ENCODE results near the gene OR1J1. TPM values are rescaled to one million over a fixed set of nuclear protein-coding genes. Genes with fewer than 3 reads are reported as not detected.

OR1J1 gene
- total RNA-seq, 1 donor from 2014 or later = not detected

GRCh38 chr9:122446819-122447484 is 30.8 kb downstream of the OR1J1 start:
- H3K36me3 Mint-ChIP-seq (ENCODE audit: low read depth) = no peaks in the 10 kb centered on the region
- H3K4me1 Mint-ChIP-seq (ENCODE audit: low read depth) = peaks cover 28% of the 10 kb centered on the region
- H3K27me3 Mint-ChIP-seq (ENCODE audit: low read depth) = peaks cover 5% of the 10 kb centered on the region
- no peak overlapping the region for H3K27ac Mint-ChIP-seq (ENCODE audit: unreplicated experiment)
- H3K9me3 Mint-ChIP-seq (ENCODE audit: low read depth) = peaks cover 12% of the 10 kb centered on the region
- no peak overlapping the region for H3K4me3 Mint-ChIP-seq (ENCODE audit: unreplicated experiment)
- DNase-seq (ENCODE audit: low spot score) = no peak
- no peak for TF ChIP-seq CTCF (IDR thresholded peaks at IDR 0.05)

GRCh38 chr9:122445155-122445749 is 32.5 kb downstream of the OR1J1 start:
- peaks cover 28% of the 10 kb centered on the region for H3K4me1 Mint-ChIP-seq (ENCODE audit: low read depth)
- no peak overlapping the region for H3K4me3 Mint-ChIP-seq (ENCODE audit: unreplicated experiment)
- TF ChIP-seq CTCF (IDR thresholded peaks at IDR 0.05) = peak; percentile 45
- H3K36me3 Mint-ChIP-seq (ENCODE audit: low read depth) = no peaks in the 10 kb centered on the region
- H3K9me3 Mint-ChIP-seq (ENCODE audit: low read depth) = peaks cover 12% of the 10 kb centered on the region
- H3K27me3 Mint-ChIP-seq (ENCODE audit: low read depth) = peaks cover 12% of the 10 kb centered on the region
- H3K27ac Mint-ChIP-seq (ENCODE audit: unreplicated experiment) = peak overlapping the region; percentile 55
- DNase-seq (ENCODE audit: low spot score) = no peak

GRCh38 chr9:122444041-122444733 is 33.5 kb downstream of the OR1J1 start:
- no peak overlapping the region for H3K4me3 Mint-ChIP-seq (ENCODE audit: unreplicated experiment)
- H3K27ac Mint-ChIP-seq (ENCODE audit: unreplicated experiment) = peak overlapping the region; percentile 33
- DNase-seq (ENCODE audit: low spot score) = no peak
- peaks cover 14% of the 10 kb centered on the region for H3K27me3 Mint-ChIP-seq (ENCODE audit: low read depth)
- no peak for TF ChIP-seq CTCF (IDR thresholded peaks at IDR 0.05)
- H3K36me3 Mint-ChIP-seq (ENCODE audit: low read depth) = no peaks in the 10 kb centered on the region
- H3K4me1 Mint-ChIP-seq (ENCODE audit: low read depth) = peaks cover 28% of the 10 kb centered on the region
- H3K9me3 Mint-ChIP-seq (ENCODE audit: low read depth) = peaks cover 12% of the 10 kb centered on the region

- H3K27me3 Mint-ChIP-seq (ENCODE audit: low read depth) = peaks cover 19% of the 10 kb centered on the region
These were observed 35.2 kb downstream of the OR1J1 start for GRCh38 chr9:122442568-122442967.

More at GRCh38 chr9:122442568-122442967, 35.2 kb downstream of the OR1J1 start:
- Mint-ChIP-seq H3K4me3 (ENCODE audit: unreplicated experiment) (no peak overlapping the region), H3K4me1 (ENCODE audit: low read depth) (peaks cover 28% of the 10 kb centered on the region), H3K9me3 (ENCODE audit: low read depth) (peaks cover 11% of the 10 kb centered on the region), H3K27ac (ENCODE audit: unreplicated experiment) (no peak overlapping the region), H3K36me3 (ENCODE audit: low read depth) (no peaks in the 10 kb centered on the region)
- DNase-seq (ENCODE audit: low spot score) = no peak
- TF ChIP-seq CTCF (IDR thresholded peaks at IDR 0.05) = no peak

Other genes starting within 250 kb of the OR1J1 start
- gene LHX6, start 249.0 kb downstream of the OR1J1 start, total RNA-seq = not detected in 3 replicates
- gene RBM18, start 213.1 kb downstream of the OR1J1 start, total RNA-seq = 18.7 to 20.2 TPM (median 18.8 TPM) in 3 replicates
- gene MRRF, start 213.0 kb downstream of the OR1J1 start, total RNA-seq = 18.3 to 25.4 TPM (median 21.7 TPM) in 3 replicates
- 0.59 to 2.7 TPM (median 0.97 TPM) in 3 replicates for gene PTGS1, start 106.9 kb downstream of the OR1J1 start, total RNA-seq
- not detected in 3 replicates for gene OR1J2, start 32.9 kb upstream of the OR1J1 start, total RNA-seq
- gene OR1J4, start 41.2 kb upstream of the OR1J1 start, total RNA-seq = not detected in 3 replicates
- gene OR1N1, start 49.4 kb upstream of the OR1J1 start, total RNA-seq = not detected in 3 replicates
- not detected in 3 replicates for gene OR1N2, start 75.2 kb upstream of the OR1J1 start, total RNA-seq
- gene OR1L8, start 105.5 kb upstream of the OR1J1 start, total RNA-seq = not detected in 3 replicates
- not detected in 3 replicates for gene OR1Q1, start 136.8 kb upstream of the OR1J1 start, total RNA-seq
- gene OR1B1, start 179.7 kb upstream of the OR1J1 start, total RNA-seq = not detected in 3 replicates
- gene OR1L1, start 183.8 kb upstream of the OR1J1 start, total RNA-seq = not detected in 3 replicates
- not detected in 3 replicates for gene OR1L3, start 197.2 kb upstream of the OR1J1 start, total RNA-seq
- gene OR1L4, start 246.1 kb upstream of the OR1J1 start, total RNA-seq = not detected in 3 replicates

Measured in chondrocyte (in vitro differentiated cells).